Stomach smooth muscle (tissue), 2 donors: Measurements from ENCODE around the gene EGFL7.

ENCODE experiments used
- H3K27ac ChIP-seq: one replicate; pipeline ENCODE4 v1.7.0; 2013; ENCODE audit warnings: mild to moderate bottlenecking, low read length, inconsistent platforms
- H3K27me3 ChIP-seq, 2 donors: one replicate each; pipeline ENCODE4 v1.7.0; 2013; ENCODE audit warnings: low read length in 2 of 2; ENCODE audit not compliant: insufficient read depth in 2 of 2, control insufficient read depth in 1 of 2
- H3K36me3 ChIP-seq, 2 donors: one replicate each; pipeline ENCODE4 v1.7.0; 2013; ENCODE audit warnings: low read length in 2 of 2; ENCODE audit not compliant: control insufficient read depth in 2 of 2, insufficient read depth in 2 of 2
- H3K4me1 ChIP-seq: one replicate; pipeline ENCODE4 v1.7.0; 2013; ENCODE audit warnings: low read length; ENCODE audit not compliant: control insufficient read depth, insufficient read depth
- H3K4me3 ChIP-seq, 2 donors: one replicate each; pipeline ENCODE4 v1.7.0; 2013; ENCODE audit warnings: low read length in 2 of 2
- H3K9ac ChIP-seq, 2 donors: one replicate each; pipeline ENCODE4 v1.7.0; 2013; ENCODE audit warnings: low read length in 2 of 2, mild to moderate bottlenecking in 1 of 2
- H3K9me3 ChIP-seq, 2 donors: one replicate each; pipeline ENCODE4 v1.7.0; 2013; ENCODE audit warnings: low read length in 2 of 2; ENCODE audit not compliant: control insufficient read depth in 2 of 2
- donor health status: healthy.
- donor health status: Pancreatic carcinoma.

The EGFL7 gene

DNA sequence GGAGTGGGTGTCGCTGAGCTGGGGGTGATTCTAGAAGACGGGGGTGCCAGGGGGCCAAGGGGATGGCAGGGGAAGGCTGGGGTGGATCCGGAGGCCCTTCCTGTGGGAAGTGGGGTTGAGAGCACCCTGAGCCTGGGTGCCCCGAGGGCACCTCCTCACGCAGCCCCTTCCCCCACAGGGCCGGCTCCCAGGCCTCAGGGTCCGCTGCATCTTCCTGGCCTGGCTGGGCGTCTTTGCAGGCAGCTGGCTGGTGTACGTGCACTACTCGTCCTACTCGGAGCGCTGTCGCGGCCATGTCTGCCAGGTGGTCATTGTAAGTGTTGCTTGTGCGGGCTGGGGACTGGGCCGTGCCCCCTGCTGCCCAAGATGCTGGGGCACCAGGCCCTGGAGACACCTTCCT is 54.7 kb downstream of the EGFL7 start:
- H3K9ac ChIP-seq: no peak overlapping the region
- H3K4me3 ChIP-seq: no peak overlapping the region
- H3K36me3 ChIP-seq: peaks cover 0 to 2% of the 10 kb centered on the region in 2 donors
- H3K4me1 ChIP-seq: peaks cover 42% of the 10 kb centered on the region
- no peak overlapping the region for H3K27ac ChIP-seq
- no peaks in the 10 kb centered on the region for H3K9me3 ChIP-seq
- H3K27me3 ChIP-seq: peaks cover 0 to 7% of the 10 kb centered on the region in 2 donors

DNA sequence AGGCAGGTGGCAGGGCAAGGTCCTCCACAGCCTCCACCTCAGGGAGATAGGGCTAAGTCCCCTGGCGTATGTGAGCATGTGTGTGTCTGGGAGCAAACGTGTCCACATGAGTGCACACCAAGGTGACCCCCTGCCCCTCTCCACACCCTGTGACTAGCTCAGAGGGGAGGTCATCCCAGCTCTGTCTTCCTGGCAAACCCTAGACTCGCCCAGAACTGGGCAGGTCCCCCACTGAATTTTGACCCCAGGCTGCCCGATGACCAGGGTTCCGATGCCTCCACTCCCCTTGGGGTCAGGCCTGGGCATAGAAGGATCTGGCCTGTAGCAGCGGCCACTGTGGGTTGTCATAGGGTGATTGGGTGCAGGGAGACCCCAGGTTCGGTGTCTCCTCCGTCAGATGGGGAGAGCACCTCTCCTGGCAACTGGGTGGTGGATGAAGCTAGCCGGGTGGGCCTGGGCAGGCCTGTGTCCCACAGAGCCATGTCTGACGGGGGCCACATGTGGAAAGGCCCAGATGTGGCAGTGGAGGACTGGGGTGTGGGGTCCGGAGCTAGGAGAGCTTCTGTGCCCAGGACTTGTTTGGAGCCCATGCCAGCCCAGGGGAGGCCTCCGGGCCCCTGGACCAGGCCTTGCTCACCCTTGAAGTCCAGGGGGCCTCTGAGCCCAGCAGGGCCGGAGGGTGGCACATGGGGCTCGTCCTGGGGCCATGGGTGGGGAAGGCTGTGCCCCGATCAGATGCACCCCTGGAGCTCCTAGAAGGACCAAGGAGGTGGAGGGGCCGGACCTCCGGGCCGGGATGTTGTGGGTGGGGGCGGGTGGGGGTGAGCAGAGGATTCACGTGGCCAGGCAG is 55.9 kb downstream of the EGFL7 start:
- H3K27ac ChIP-seq: no peak overlapping the region
- no peak overlapping the region for H3K9ac ChIP-seq
- H3K4me1 ChIP-seq: peaks cover 37% of the 10 kb centered on the region
- H3K36me3 ChIP-seq: peaks cover 7 to 9% of the 10 kb centered on the region in 2 donors
- H3K27me3 ChIP-seq: peaks cover 0 to 4% of the 10 kb centered on the region in 2 donors
- no peak overlapping the region for H3K4me3 ChIP-seq
- no peaks in the 10 kb centered on the region for H3K9me3 ChIP-seq

DNA sequence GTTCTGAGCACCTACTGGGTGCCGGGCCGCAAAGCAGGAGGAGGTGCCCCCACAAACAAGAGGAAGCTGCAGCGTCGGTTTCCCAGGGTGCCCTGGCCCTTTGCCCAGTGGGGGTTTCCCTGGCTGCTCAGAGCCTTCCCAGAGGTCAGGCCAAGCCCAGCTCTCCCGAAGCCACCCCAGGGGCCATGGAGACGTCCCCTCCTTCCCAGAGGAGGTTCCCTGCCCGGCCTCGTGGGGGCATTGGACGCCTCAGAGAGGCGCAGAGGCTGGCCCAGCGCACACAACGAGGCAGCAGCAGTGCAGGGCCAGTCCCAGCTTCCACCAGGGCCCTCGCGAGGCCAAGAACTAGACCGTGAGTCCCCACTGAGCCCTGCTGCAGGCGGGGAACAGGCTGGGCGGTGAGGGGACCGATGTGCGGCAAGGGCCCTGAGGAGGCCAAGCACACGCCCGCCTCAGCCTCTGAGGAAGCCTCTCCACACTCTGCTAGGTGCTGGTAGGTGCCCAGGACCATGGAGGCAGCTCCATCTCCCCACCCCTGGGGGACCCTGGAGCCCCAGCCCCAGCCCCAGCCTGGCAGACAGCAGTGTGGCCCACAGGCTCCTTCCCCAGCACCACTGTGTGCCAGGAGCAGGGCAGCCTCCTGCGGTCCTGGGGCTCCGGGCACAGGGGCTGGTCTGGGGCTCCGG is 56.6 kb downstream of the EGFL7 start:
- H3K36me3 ChIP-seq: peaks cover 14 to 17% of the 10 kb centered on the region in 2 donors
- no peak overlapping the region for H3K9ac ChIP-seq
- H3K27ac ChIP-seq: no peak overlapping the region
- peaks cover 33% of the 10 kb centered on the region for H3K4me1 ChIP-seq
- no peak overlapping the region for H3K4me3 ChIP-seq
- peaks cover 0 to under 1% of the 10 kb centered on the region in 2 donors for H3K27me3 ChIP-seq
- no peaks in the 10 kb centered on the region for H3K9me3 ChIP-seq

DNA sequence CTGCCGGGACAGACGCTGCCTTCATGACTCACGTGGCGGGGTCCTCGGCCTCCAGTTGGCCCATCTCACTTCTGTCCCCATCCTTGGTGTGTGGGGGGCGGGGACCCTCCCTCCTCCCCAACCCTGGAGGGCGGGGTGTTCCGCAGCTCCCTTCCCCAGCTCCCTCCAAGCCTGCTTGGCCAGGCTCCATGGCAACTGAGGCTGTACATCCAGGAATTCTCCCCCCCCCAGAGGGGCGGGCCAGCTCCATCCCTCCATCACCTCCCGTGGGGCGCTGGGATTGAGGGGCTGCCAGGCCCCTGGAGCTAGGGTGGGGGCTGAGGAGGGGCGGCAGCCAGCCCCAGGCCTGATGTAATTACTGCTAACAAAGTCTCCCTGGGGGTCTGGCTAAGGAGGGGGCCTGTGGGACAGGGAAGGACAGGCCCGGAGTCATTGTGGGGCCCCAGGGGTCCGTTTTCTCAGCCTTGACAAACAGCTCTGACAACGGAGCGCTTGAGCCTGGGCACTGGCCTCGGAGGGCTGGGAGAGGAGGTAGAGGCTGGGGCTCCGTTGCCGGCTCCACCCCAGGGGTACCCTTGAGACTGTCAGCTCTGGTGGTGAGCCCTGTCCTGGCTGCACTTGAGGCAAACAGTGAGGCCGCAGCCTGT is 57.7 kb downstream of the EGFL7 start:
- peak overlapping the region in 1 of 2 donors; percentile 28 for H3K9ac ChIP-seq
- H3K27ac ChIP-seq: no peak overlapping the region
- no peaks in the 10 kb centered on the region for H3K9me3 ChIP-seq
- H3K4me3 ChIP-seq: no peak overlapping the region
- H3K36me3 ChIP-seq: peaks cover 18 to 20% of the 10 kb centered on the region in 2 donors
- peaks cover 35% of the 10 kb centered on the region for H3K4me1 ChIP-seq
- no peaks in the 10 kb centered on the region for H3K27me3 ChIP-seq

DNA sequence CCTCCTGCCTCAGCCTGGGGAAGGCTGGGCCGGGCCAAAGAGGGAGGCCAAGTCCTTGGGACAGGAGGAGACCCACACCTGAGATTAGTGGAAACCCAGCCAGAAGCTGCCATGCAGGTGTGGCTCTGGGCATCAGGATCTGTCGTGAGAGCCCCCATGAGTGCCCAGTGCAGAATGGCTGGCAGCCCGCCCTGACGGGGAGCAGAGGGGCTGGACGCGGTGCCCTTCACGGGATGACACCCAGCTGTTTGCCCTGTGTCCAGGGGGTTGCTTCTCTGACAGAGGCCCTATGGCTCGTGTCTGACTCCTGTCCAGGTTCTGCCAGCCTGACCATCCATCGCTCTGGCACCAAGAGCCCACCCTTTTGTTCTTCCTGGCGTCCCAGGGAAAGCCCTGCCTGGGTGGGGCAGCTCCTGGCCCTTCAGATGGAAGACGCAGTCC is 58.2 kb downstream of the EGFL7 start:
- Histone ChIP-seq H3K9ac (peak overlapping the region in 1 of 2 donors; percentile 28), H3K27me3 (no peaks in the 10 kb centered on the region), H3K4me1 (peaks cover 40% of the 10 kb centered on the region), H3K9me3 (no peaks in the 10 kb centered on the region), H3K27ac (no peak overlapping the region), H3K4me3 (no peak overlapping the region), H3K36me3 (peaks cover 20 to 25% of the 10 kb centered on the region in 2 donors)

DNA sequence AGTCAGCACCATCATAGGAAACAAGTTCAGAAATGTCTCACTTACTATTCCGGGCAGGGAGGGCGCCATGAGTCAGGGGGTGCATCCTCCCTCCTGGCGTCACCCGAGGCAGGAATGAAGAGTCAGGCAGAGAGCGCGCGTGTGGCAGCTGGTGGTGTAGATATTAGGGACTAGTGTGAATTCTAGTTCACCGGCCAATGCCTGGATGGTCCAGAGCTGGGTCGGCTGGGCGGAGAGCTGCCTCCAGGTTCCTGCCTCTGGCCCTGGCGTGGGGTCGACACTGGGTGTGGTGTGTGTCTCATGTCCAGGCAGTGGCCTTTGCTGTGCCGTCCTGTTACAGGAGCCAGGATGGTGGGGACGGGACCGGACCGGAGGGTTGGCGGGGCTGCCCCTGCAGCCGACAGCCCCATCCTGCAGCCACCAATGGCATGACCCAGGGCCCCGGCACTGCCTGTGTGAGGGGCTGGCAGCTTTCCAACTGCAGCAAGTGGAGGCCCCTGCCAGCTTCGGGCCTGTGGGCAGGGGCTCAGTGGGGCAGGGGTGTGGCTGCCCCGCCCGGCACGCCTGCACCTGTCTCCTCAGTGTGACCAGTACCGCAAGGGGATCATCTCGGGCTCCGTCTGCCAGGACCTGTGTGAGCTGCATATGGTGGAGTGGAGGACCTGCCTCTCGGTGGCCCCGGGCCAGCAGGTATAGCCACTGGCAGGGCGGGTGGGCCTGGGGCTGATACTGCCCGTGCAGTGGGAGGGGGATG is 58.8 kb downstream of the EGFL7 start:
- no peak overlapping the region for H3K27ac ChIP-seq
- peaks cover 46% of the 10 kb centered on the region for H3K4me1 ChIP-seq
- H3K4me3 ChIP-seq: no peak overlapping the region
- no peak overlapping the region for H3K9ac ChIP-seq
- H3K9me3 ChIP-seq: no peaks in the 10 kb centered on the region
- peaks cover 26 to 31% of the 10 kb centered on the region in 2 donors for H3K36me3 ChIP-seq
- no peaks in the 10 kb centered on the region for H3K27me3 ChIP-seq
